Cardiac muscle cell (in vitro differentiated cells and primary cell): Measurements from ENCODE around the gene PLA2G2F. TPM values are rescaled to one million over a fixed set of nuclear protein-coding genes. Genes with fewer than 3 reads are reported as not detected.

ENCODE experiments used
- DNase-seq, 2 donors: peaks; one replicate each; pipeline versions ENCODE4 v3.0.0 to v3.0.0-alpha.2; 2010 to 2017; ENCODE audit warnings: low read depth in 1 of 2, low spot score in 1 of 2
- H3K27ac ChIP-seq: fragments of 200-600 bp; sonication (generic); 2 replicates; pipeline ENCODE4 v1.5.1; 2016
- H3K27me3 ChIP-seq: fragments of 200-600 bp; sonication (generic); 2 replicates; pipeline ENCODE4 v1.6.0; 2016; ENCODE audit warnings: control low read depth
- H3K36me3 ChIP-seq: fragments of 200-600 bp; sonication (generic); 2 replicates; pipeline ENCODE4 v1.5.1; 2016; ENCODE audit warnings: control low read depth
- H3K4me1 ChIP-seq: fragments of 200-600 bp; sonication (generic); 2 replicates; pipeline ENCODE4 v1.8.1; 2017; ENCODE audit warnings: low read depth, mild to moderate bottlenecking, mixed run types
- H3K4me3 ChIP-seq: fragments of 200-600 bp; sonication (generic); 2 replicates; pipeline ENCODE4 v1.5.1; 2016; ENCODE audit warnings: mild to moderate bottlenecking
- H3K9me3 ChIP-seq: fragments of 200-600 bp; sonication (generic); 2 replicates; pipeline ENCODE4 v1.5.1; 2017; ENCODE audit warnings: low read depth, mild to moderate bottlenecking, control low read depth
- CTCF ChIP-seq: IDR thresholded peaks from 2 replicates; pipeline ENCODE4 v1.5.1; 2012; ENCODE audit warnings: low read depth, mild to moderate bottlenecking, low read length
- polyA plus RNA-seq: library from polyadenylated mRNA; unstranded; fragments of >200 nt; fragmentation: Nextera tagmentation; extraction: Ambion mirVana; gene quantifications from 2 replicates; pipeline ENCODE4 v1.2.1, GENCODE V29; 2016
- total RNA-seq: library from RNA; depleted of rRNA; stranded (reverse); fragments of >200 nt; gene quantifications from 2 replicates; pipeline ENCODE4 v1.2.3, GENCODE V29; 2016

Gene PLA2G2F
- total RNA-seq: not detected in 2 replicates
- polyA plus RNA-seq: not detected in 2 replicates

- DNase-seq: no peak
Measured at GRCh38 chr1:20138961-20139550, at the start of gene PLA2G2F. PLA2G2F (plus strand) TSS chr1:20139323; CDS start chr1:20139428, 105 bp downstream.

GRCh38 chr1:20089328-20090077 is 49.6 kb upstream of the PLA2G2F start:
- no peak for TF ChIP-seq CTCF
- Histone ChIP-seq H3K27me3 (no peaks in the 10 kb centered on the region), H3K36me3 (no peaks in the 10 kb centered on the region), H3K4me3 (no peak overlapping the region), H3K4me1 (no peaks in the 10 kb centered on the region), H3K27ac (no peak overlapping the region), H3K9me3 (no peaks in the 10 kb centered on the region)
- DNase-seq: no peak

More at GRCh38 chr1:20138961-20139550, at the start of gene PLA2G2F:
- no peaks in the 10 kb centered on the region for H3K36me3 ChIP-seq
- H3K9me3 ChIP-seq: no peaks in the 10 kb centered on the region
- no peak for TF ChIP-seq CTCF
- H3K27me3 ChIP-seq: no peaks in the 10 kb centered on the region
- no peak within 1 kb of the TSS for H3K4me3 ChIP-seq
- H3K27ac ChIP-seq: no peak within 1 kb of the TSS
- no peaks in the 10 kb centered on the region for H3K4me1 ChIP-seq

- no peaks in the 10 kb centered on the region for H3K36me3 ChIP-seq
Measured at GRCh38 chr1:20090119-20090518, 49.0 kb upstream of the PLA2G2F start.

GRCh38 chr1:20090641-20091040 is 48.5 kb upstream of the PLA2G2F start:
- Histone ChIP-seq H3K9me3 (no peaks in the 10 kb centered on the region), H3K36me3 (no peaks in the 10 kb centered on the region), H3K4me1 (no peaks in the 10 kb centered on the region), H3K4me3 (no peak overlapping the region), H3K27ac (no peak overlapping the region), H3K27me3 (no peaks in the 10 kb centered on the region)
- TF ChIP-seq CTCF: no peak
- DNase-seq: no peak

More at GRCh38 chr1:20090119-20090518, 49.0 kb upstream of the PLA2G2F start:
- Histone ChIP-seq H3K27ac (no peak overlapping the region), H3K27me3 (no peaks in the 10 kb centered on the region), H3K4me1 (no peaks in the 10 kb centered on the region), H3K4me3 (no peak overlapping the region), H3K9me3 (no peaks in the 10 kb centered on the region)
- TF ChIP-seq CTCF: no peak
- no peak for DNase-seq

GRCh38 chr1:20093303-20093702 is 45.8 kb upstream of the PLA2G2F start:
- Histone ChIP-seq H3K27me3 (no peaks in the 10 kb centered on the region), H3K9me3 (no peaks in the 10 kb centered on the region), H3K27ac (no peak overlapping the region), H3K4me3 (no peak overlapping the region), H3K4me1 (no peaks in the 10 kb centered on the region), H3K36me3 (no peaks in the 10 kb centered on the region)
- no peak for TF ChIP-seq CTCF
- no peak for DNase-seq
